ENCODE results near the gene NAA60. TPM values are rescaled to one million over a fixed set of nuclear protein-coding genes. Genes with fewer than 3 reads are reported as not detected.
"Not testable (repeated sequence)": the region's sequence is repeated elsewhere in the genome, so short reads cannot be mapped to it uniquely, and the experiment has no call there.

Gene NAA60
- total and polyA plus RNA-seq, 9 donors = 16.6 to 106 (median 40.8) TPM

- H3K4me3 ChIP-seq = no peak overlapping the region
- no peaks in the 10 kb centered on the region for H3K36me3 ChIP-seq
- DNase-seq = no peak
- no peak for TF ChIP-seq POLR2A (IDR thresholded peaks at IDR 0.05)
- TF ChIP-seq, protein P1, sequence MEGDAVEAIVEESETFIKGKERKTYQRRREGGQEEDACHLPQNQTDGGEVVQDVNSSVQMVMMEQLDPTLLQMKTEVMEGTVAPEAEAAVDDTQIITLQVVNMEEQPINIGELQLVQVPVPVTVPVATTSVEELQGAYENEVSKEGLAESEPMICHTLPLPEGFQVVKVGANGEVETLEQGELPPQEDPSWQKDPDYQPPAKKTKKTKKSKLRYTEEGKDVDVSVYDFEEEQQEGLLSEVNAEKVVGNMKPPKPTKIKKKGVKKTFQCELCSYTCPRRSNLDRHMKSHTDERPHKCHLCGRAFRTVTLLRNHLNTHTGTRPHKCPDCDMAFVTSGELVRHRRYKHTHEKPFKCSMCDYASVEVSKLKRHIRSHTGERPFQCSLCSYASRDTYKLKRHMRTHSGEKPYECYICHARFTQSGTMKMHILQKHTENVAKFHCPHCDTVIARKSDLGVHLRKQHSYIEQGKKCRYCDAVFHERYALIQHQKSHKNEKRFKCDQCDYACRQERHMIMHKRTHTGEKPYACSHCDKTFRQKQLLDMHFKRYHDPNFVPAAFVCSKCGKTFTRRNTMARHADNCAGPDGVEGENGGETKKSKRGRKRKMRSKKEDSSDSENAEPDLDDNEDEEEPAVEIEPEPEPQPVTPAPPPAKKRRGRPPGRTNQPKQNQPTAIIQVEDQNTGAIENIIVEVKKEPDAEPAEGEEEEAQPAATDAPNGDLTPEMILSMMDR (IDR thresholded peaks at IDR 0.05) = no peak
- TF ChIP-seq EP300 (IDR thresholded peaks at IDR 0.05) = no peak
- no peaks in the 10 kb centered on the region for H3K27me3 ChIP-seq
- peaks cover 4% of the 10 kb centered on the region for H3K4me1 ChIP-seq (ENCODE audit: insufficient read depth)
- H3K9me3 ChIP-seq = no peaks in the 10 kb centered on the region
- intact Hi-C loops (cut with DNase I) = no loop called here
- no peak overlapping the region for H3K27ac ChIP-seq
- 87 to 94% (median 90%) methylated on average over 7 of the region's 7 CpGs for WGBS, 3 donors
These were observed 26.3 kb downstream of the NAA60 start for GRCh38 chr16:3469736-3470135.

GRCh38 chr16:3470723-3471122 is 27.2 kb downstream of the NAA60 start:
- peaks cover 4% of the 10 kb centered on the region for H3K4me1 ChIP-seq (ENCODE audit: insufficient read depth)
- no peaks in the 10 kb centered on the region for H3K27me3 ChIP-seq
- TF ChIP-seq POLR2A (IDR thresholded peaks at IDR 0.05) (no peak), EP300 (IDR thresholded peaks at IDR 0.05) (no peak)
- TF ChIP-seq, protein P1 (IDR thresholded peaks at IDR 0.05) = no peak
- no peak for DNase-seq
- H3K36me3 ChIP-seq = no peaks in the 10 kb centered on the region
- intact Hi-C loops (cut with DNase I) = no loop called here
- no peak overlapping the region for H3K4me3 ChIP-seq
- 87 to 89% (median 87%) methylated on average over 9 of the region's 9 CpGs for WGBS, 3 donors
- H3K27ac ChIP-seq = no peak overlapping the region
- H3K9me3 ChIP-seq = no peaks in the 10 kb centered on the region

DNA sequence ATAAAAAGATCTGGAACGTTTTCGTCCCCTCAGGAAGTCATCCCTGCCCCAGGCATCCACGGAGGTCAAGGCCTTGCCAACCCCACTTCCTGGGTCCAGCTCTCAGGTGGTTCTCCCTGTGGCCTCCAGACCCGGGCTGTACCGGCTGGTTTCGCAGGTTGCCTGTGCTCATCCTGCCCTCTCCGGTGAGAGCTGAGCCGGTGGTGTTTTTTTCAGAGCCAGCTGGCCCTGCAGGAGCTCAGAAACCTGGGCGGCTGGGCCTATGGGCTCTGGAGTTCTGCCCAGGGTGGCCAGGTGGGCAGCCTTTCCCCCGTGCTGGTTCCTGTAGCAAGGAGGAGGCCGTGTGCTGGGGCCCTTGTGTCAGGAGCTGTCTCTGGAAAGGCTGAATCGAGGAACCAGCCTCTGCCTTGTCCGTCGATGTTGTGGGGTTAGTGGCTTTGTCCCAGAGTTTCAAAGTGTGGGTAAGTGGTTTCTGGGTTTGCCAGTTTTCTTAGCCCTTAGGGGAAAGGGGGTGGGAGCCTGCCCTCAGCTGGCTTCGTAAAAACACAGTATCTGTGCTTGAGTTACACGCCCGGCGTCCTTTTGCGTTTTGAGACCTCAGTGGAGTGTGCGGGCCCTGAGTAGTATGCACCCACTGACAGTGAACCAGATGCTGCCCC is 28.2 kb downstream of the NAA60 start:
- WGBS, 3 donors = 86 to 92% (median 89%) methylated on average over 20 of the region's 20 CpGs
- Histone ChIP-seq H3K27me3 (no peaks in the 10 kb centered on the region), H3K4me1 (ENCODE audit: insufficient read depth) (peaks cover 4% of the 10 kb centered on the region), H3K36me3 (no peaks in the 10 kb centered on the region), H3K4me3 (no peak overlapping the region), H3K9me3 (no peaks in the 10 kb centered on the region), H3K27ac (no peak overlapping the region)
- TF ChIP-seq POLR2A (IDR thresholded peaks at IDR 0.05) = no peak
- no peak for TF ChIP-seq EP300 (IDR thresholded peaks at IDR 0.05)
- TF ChIP-seq, protein P1 (IDR thresholded peaks at IDR 0.05) = no peak
- intact Hi-C loops (cut with DNase I) = no loop called here
- no peak for DNase-seq

DNA sequence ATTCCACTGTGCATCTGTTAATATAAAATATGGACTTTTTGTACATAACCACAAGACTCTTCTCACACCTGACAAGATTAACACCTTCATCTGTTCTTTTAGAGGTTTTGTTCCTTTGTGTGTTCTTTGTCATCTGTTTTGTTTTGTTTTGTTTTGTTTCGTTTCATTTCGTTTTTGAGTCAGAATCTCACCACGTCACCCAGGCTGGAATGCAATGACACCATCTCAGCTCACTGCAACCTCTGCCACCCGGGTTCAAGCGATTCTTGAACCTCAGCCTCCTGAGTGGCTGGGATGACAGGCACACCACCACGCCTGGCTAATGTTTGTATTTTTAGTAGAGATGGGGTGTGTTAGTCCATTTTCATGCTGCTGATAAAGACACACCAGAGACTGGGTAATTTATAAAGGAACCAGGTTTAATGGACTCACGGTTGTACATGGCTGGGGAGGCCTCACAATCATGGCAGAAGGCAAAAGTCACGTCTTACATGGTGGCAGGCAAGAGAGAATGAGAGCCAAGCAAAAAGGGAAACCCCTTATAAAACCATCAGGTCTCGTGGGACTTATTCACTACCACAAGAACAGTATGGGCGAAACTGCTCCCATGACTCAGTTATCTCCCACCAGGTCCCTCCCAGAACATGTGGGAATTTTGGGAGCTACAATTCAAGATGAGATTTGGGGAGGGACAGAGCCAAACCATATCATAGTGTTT is 29.6 kb downstream of the NAA60 start:
- Histone ChIP-seq H3K27me3 (no peaks in the 10 kb centered on the region), H3K27ac (no peak overlapping the region), H3K4me3 (no peak overlapping the region), H3K4me1 (ENCODE audit: insufficient read depth) (peaks cover 4% of the 10 kb centered on the region), H3K9me3 (no peaks in the 10 kb centered on the region), H3K36me3 (no peaks in the 10 kb centered on the region)
- no peak for TF ChIP-seq EP300 (IDR thresholded peaks at IDR 0.05)
- TF ChIP-seq, protein P1 (IDR thresholded peaks at IDR 0.05) = no peak
- TF ChIP-seq POLR2A (IDR thresholded peaks at IDR 0.05) = no peak
- 81 to 83% (median 82%) methylated on average over 10 of the region's 10 CpGs for WGBS, 3 donors
- intact Hi-C loops (cut with DNase I) = no loop called here
- no peak for DNase-seq

- H3K27me3 ChIP-seq; H3K9me3 ChIP-seq; H3K27ac ChIP-seq; DNase-seq; intact Hi-C loops (cut with DNase I); H3K36me3 ChIP-seq; H3K4me3 ChIP-seq; H3K4me1 ChIP-seq (ENCODE audit: insufficient read depth): not testable (repeated sequence)
- 76 to 84% (median 83%) methylated on average over 3 of the region's 3 CpGs for WGBS, 3 donors
These were observed 30.1 kb downstream of the NAA60 start for GRCh38 chr16:3473596-3473943.
